SKM-1 treated with dmso at 0.1 percent for 144 hours (cell line): Measurements from ENCODE around the gene CPE.

Experiments
- DNase-seq: peaks from one replicate; lab custom pipeline; 2025; ENCODE audit not compliant: unreplicated experiment; lab: John Stamatoyannopoulos, UW

Gene CPE

GRCh38 chr4:165364452-165365080, 14.2 kb upstream of the CPE start:
- no peak for DNase-seq

GRCh38 chr4:165367040-165367439, 11.8 kb upstream of the CPE start:
- DNase-seq = no peak

GRCh38 chr4:165368114-165368513, 10.7 kb upstream of the CPE start:
- DNase-seq = no peak

GRCh38 chr4:165368567-165368966, 10.2 kb upstream of the CPE start:
- no peak for DNase-seq

- DNase-seq = peak; percentile 50
These were observed 9.3 kb upstream of the CPE start for GRCh38 chr4:165369522-165369921.

- DNase-seq = no peak
These were observed 8.3 kb upstream of the CPE start for GRCh38 chr4:165370530-165370929.

- no peak for DNase-seq
These were observed 3.3 kb upstream of the CPE start for GRCh38 chr4:165375465-165375864.

- DNase-seq = no peak
These were observed 437 bp upstream of the CPE start for GRCh38 chr4:165378398-165378744.

- DNase-seq = no peak
These were observed 863 bp downstream of the CPE start for GRCh38 chr4:165379678-165380064.

GRCh38 chr4:165380805-165381204, 2.0 kb downstream of the CPE start:
- DNase-seq = no peak

- no peak for DNase-seq
These were observed 3.1 kb downstream of the CPE start for GRCh38 chr4:165381821-165382373.

- no peak for DNase-seq
These were observed 3.8 kb downstream of the CPE start for GRCh38 chr4:165382640-165383039.

- DNase-seq = no peak
These were observed 4.8 kb downstream of the CPE start for GRCh38 chr4:165383591-165384073.

- DNase-seq = no peak
These were observed 5.4 kb downstream of the CPE start for GRCh38 chr4:165384186-165384585.

- DNase-seq = no peak
These were observed 5.8 kb downstream of the CPE start for GRCh38 chr4:165384598-165384997.

GRCh38 chr4:165385126-165385525, 6.3 kb downstream of the CPE start:
- DNase-seq = no peak

GRCh38 chr4:165386328-165386727, 7.5 kb downstream of the CPE start:
- no peak for DNase-seq

GRCh38 chr4:165388756-165389155, 9.9 kb downstream of the CPE start:
- no peak for DNase-seq

GRCh38 chr4:165393051-165393450, 14.2 kb downstream of the CPE start:
- DNase-seq = no peak

GRCh38 chr4:165393704-165394103, 14.9 kb downstream of the CPE start:
- no peak for DNase-seq

GRCh38 chr4:165394275-165394674, 15.5 kb downstream of the CPE start:
- DNase-seq = no peak

- no peak for DNase-seq
These were observed 19.8 kb downstream of the CPE start for GRCh38 chr4:165398570-165398969.

- DNase-seq = no peak
These were observed 23.6 kb downstream of the CPE start for GRCh38 chr4:165402375-165402774.
